Activated CD8-positive, alpha-beta memory T cell treated with anti-CD3 and anti-CD28 coated beads for 24 hours (primary cell): Measurements from ENCODE around the gene MYL6.

ENCODE experiments used
- DNase-seq: peaks from one replicate; pipeline ENCODE4 v3.0.0-alpha.2; 2020

Gene MYL6

GRCh38 chr12:56158926-56159461 is 835 bp downstream of the MYL6 start:
- peak; percentile 75 for DNase-seq

- DNase-seq = no peak
Observed at GRCh38 chr12:56159482-56160192, 1.5 kb downstream of the MYL6 start.

- peak; percentile 76 for DNase-seq
Observed at GRCh38 chr12:56160193-56160763, 2.1 kb downstream of the MYL6 start.

- no peak for DNase-seq
Observed at GRCh38 chr12:56160894-56161689, 2.9 kb downstream of the MYL6 start.

- DNase-seq = no peak
Observed at GRCh38 chr12:56161690-56162351, 3.7 kb downstream of the MYL6 start.

GRCh38 chr12:56162468-56163290 is 4.5 kb downstream of the MYL6 start:
- DNase-seq = no peak

- no peak for DNase-seq
Observed at GRCh38 chr12:56163533-56164344, 5.6 kb downstream of the MYL6 start.

- DNase-seq = no peak
Observed at GRCh38 chr12:56164345-56164729, 6.2 kb downstream of the MYL6 start.

GRCh38 chr12:56165369-56165768 is 7.2 kb downstream of the MYL6 start:
- no peak for DNase-seq

GRCh38 chr12:56169229-56169759 is 11.1 kb downstream of the MYL6 start:
- DNase-seq = no peak

GRCh38 chr12:56172839-56173238 is 14.7 kb downstream of the MYL6 start:
- no peak for DNase-seq

- no peak for DNase-seq
Observed at GRCh38 chr12:56178347-56178746, 20.2 kb downstream of the MYL6 start.

GRCh38 chr12:56186957-56187356 is 28.8 kb downstream of the MYL6 start:
- no peak for DNase-seq

GRCh38 chr12:56188131-56188777 is 30.1 kb downstream of the MYL6 start:
- no peak for DNase-seq

GRCh38 chr12:56188778-56189098 is 30.6 kb downstream of the MYL6 start:
- DNase-seq = no peak

- DNase-seq = peak; percentile 91
Observed at GRCh38 chr12:56189099-56189917, 31.1 kb downstream of the MYL6 start, which contains the start of gene SMARCC2. Gene SMARCC2 (minus strand): TSS chr12:56189483. CDS start chr12:56189461, 22 bp downstream.

GRCh38 chr12:56189918-56190694 is 31.9 kb downstream of the MYL6 start:
- peak; percentile 100 for DNase-seq

GRCh38 chr12:56190695-56191155 is 32.6 kb downstream of the MYL6 start:
- DNase-seq = no peak

- DNase-seq = no peak
Observed at GRCh38 chr12:56192582-56192981, 34.4 kb downstream of the MYL6 start.
